Peyer's patch (tissue), 4 donors: ENCODE data around the gene GADL1. TPM values are rescaled to one million over a fixed set of nuclear protein-coding genes. Genes with fewer than 3 reads are reported as not detected.

ENCODE experiments used
- DNase-seq, 3 donors: peaks; one replicate each; pipeline ENCODE4 v3.0.0-alpha.2; 2017 to 2019
- H3K27ac ChIP-seq, 4 donors: fragments of 200-600 bp; sonication (generic); one replicate each; pipeline ENCODE4 v1.5.1; 2016 to 2019
- H3K27me3 ChIP-seq, 2 donors: fragments of 200-600 bp; sonication (generic); one replicate each; pipeline ENCODE4 v1.5.1; 2019
- H3K36me3 ChIP-seq, 3 donors: fragments of 200-600 bp; sonication (generic); one replicate each; pipeline ENCODE4 v1.5.1; 2016 to 2019
- H3K4me1 ChIP-seq, 4 donors: fragments of 200-600 bp; sonication (generic); one replicate each; pipeline ENCODE4 v1.5.1; 2016 to 2019
- H3K4me3 ChIP-seq, 4 donors: fragments of 200-600 bp; sonication (generic); 1 replicate in 3 of 4; 2 replicates in 1 of 4; pipeline ENCODE4 v1.5.1; 2016 to 2019; ENCODE audit warnings: mild to moderate bottlenecking in 1 of 4
- H3K9me3 ChIP-seq, 4 donors: fragments of 200-600 bp; sonication (generic); one replicate each; pipeline ENCODE4 v1.5.1; 2016 to 2019; ENCODE audit warnings: mild to moderate bottlenecking in 1 of 4
- POLR2A ChIP-seq, 2 donors: fragments of 450-650 bp; IDR thresholded peaks; one replicate each; pipeline ENCODE4 v1.5.1; 2017; ENCODE audit warnings: antibody characterized with exemption in 2 of 2, mild to moderate bottlenecking in 2 of 2, moderate library complexity in 2 of 2
- total RNA-seq, 4 donors: library from RNA; depleted of rRNA; stranded (reverse); fragments of >200 nt; gene quantifications; one replicate each; pipeline ENCODE4 v1.1.0, GENCODE V29; 2016
- TF ChIP-seq, protein P1 (sequence below), 6 experiments: fragments of 450-650 bp in 4 of 6; fragments of 200-600 bp in 2 of 6; sonication (generic) in 1 of 6; IDR thresholded peaks; one replicate each; pipeline ENCODE4 v1.5.1; 2017 to 2019; ENCODE audit warnings: antibody characterized with exemption in 6 of 6, mild to moderate bottlenecking in 3 of 6, moderate library complexity in 1 of 6

GADL1 gene
- total RNA-seq, 4 donors from 2014 or later: not detected

GRCh38 chr3:30729512-30729911, 164.9 kb downstream of the GADL1 start:
- no peak overlapping the region for H3K27ac ChIP-seq
- H3K27me3 ChIP-seq: no peaks in the 10 kb centered on the region
- H3K4me1 ChIP-seq: no peaks in the 10 kb centered on the region
- no peaks in the 10 kb centered on the region for H3K36me3 ChIP-seq
- no peaks in the 10 kb centered on the region for H3K9me3 ChIP-seq
- TF ChIP-seq, protein P1, sequence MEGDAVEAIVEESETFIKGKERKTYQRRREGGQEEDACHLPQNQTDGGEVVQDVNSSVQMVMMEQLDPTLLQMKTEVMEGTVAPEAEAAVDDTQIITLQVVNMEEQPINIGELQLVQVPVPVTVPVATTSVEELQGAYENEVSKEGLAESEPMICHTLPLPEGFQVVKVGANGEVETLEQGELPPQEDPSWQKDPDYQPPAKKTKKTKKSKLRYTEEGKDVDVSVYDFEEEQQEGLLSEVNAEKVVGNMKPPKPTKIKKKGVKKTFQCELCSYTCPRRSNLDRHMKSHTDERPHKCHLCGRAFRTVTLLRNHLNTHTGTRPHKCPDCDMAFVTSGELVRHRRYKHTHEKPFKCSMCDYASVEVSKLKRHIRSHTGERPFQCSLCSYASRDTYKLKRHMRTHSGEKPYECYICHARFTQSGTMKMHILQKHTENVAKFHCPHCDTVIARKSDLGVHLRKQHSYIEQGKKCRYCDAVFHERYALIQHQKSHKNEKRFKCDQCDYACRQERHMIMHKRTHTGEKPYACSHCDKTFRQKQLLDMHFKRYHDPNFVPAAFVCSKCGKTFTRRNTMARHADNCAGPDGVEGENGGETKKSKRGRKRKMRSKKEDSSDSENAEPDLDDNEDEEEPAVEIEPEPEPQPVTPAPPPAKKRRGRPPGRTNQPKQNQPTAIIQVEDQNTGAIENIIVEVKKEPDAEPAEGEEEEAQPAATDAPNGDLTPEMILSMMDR (IDR thresholded peaks at IDR 0.05): no peak
- no peak for TF ChIP-seq POLR2A (IDR thresholded peaks at IDR 0.05)
- DNase-seq: no peak
- H3K4me3 ChIP-seq: no peak overlapping the region

DNA sequence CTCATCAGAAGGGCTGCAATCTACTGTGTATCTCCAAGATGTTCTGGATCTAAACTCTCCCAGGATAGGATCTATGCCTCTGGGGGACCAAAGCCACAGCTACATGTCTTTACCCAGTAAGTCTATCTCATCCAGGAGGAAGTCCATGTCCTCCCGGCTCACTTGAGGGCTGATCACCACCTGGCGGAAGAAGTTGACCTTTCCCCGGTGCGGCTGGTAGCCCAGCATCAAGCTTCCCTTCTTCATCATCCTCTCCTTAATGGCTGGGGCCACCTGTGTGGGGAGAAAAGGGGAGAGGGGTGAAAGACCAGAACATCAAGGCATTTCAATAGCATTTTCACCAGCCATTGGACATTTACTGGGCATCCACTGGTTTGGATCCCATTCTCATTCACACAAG, 166.3 kb downstream of the GADL1 start:
- DNase-seq: no peak
- no peak overlapping the region for H3K4me3 ChIP-seq
- TF ChIP-seq, protein P1 (IDR thresholded peaks at IDR 0.05): no peak
- no peak for TF ChIP-seq POLR2A (IDR thresholded peaks at IDR 0.05)
- no peak overlapping the region for H3K27ac ChIP-seq
- H3K9me3 ChIP-seq: no peaks in the 10 kb centered on the region
- no peaks in the 10 kb centered on the region for H3K27me3 ChIP-seq
- H3K4me1 ChIP-seq: no peaks in the 10 kb centered on the region
- no peaks in the 10 kb centered on the region for H3K36me3 ChIP-seq

GRCh38 chr3:30724863-30725262, 169.6 kb downstream of the GADL1 start:
- DNase-seq: no peak
- Histone ChIP-seq H3K4me1 (no peaks in the 10 kb centered on the region), H3K36me3 (no peaks in the 10 kb centered on the region), H3K9me3 (no peaks in the 10 kb centered on the region), H3K27me3 (no peaks in the 10 kb centered on the region), H3K4me3 (no peak overlapping the region), H3K27ac (no peak overlapping the region)
- TF ChIP-seq, protein P1 (IDR thresholded peaks at IDR 0.05): no peak
- TF ChIP-seq POLR2A (IDR thresholded peaks at IDR 0.05): no peak

- Histone ChIP-seq H3K9me3 (no peaks in the 10 kb centered on the region), H3K27ac (no peak overlapping the region), H3K4me3 (no peak overlapping the region), H3K36me3 (no peaks in the 10 kb centered on the region), H3K27me3 (no peaks in the 10 kb centered on the region), H3K4me1 (no peaks in the 10 kb centered on the region)
- DNase-seq: no peak
- TF ChIP-seq POLR2A (IDR thresholded peaks at IDR 0.05): no peak
Observed at GRCh38 chr3:30723211-30723610, 171.2 kb downstream of the GADL1 start.

DNA sequence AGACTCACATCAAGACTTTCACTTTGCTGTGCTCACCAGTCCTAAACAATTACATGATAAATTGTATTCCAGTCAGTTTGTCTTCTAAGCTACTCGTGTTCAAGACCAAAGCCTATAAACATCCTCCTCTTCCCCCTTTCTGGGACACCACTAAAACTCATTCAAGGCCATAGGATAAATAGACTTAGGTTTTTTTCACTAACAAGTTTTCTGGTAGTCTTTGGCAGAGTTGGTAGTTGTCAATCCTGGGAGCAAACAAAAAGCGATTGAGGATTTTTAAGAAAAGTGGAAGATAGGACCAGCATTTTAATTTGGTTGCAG, 173.2 kb downstream of the GADL1 start:
- H3K4me1 ChIP-seq: no peaks in the 10 kb centered on the region

GRCh38 chr3:30720586-30721313, 173.7 kb downstream of the GADL1 start:
- Histone ChIP-seq H3K4me3 (no peak overlapping the region), H3K27me3 (no peaks in the 10 kb centered on the region), H3K4me1 (no peaks in the 10 kb centered on the region), H3K27ac (no peak overlapping the region), H3K9me3 (no peaks in the 10 kb centered on the region), H3K36me3 (no peaks in the 10 kb centered on the region)
- no peak for DNase-seq
- no peak for TF ChIP-seq POLR2A (IDR thresholded peaks at IDR 0.05)
- TF ChIP-seq, protein P1 (IDR thresholded peaks at IDR 0.05): no peak

More for the DNA sequence above, 173.2 kb downstream of the GADL1 start:
- Histone ChIP-seq H3K27ac (no peak overlapping the region), H3K4me3 (no peak overlapping the region), H3K9me3 (no peaks in the 10 kb centered on the region), H3K36me3 (no peaks in the 10 kb centered on the region), H3K27me3 (no peaks in the 10 kb centered on the region)
- DNase-seq: no peak
- no peak for TF ChIP-seq POLR2A (IDR thresholded peaks at IDR 0.05)
- TF ChIP-seq, protein P1 (IDR thresholded peaks at IDR 0.05): no peak
